Astrocyte (in vitro differentiated cells and primary cell): Measurements from ENCODE around the gene LHPP.

Experiments used
- EZH2 ChIP-seq: IDR thresholded peaks from 2 replicates; pipeline ENCODE4 v1.6.1; 2012; ENCODE audit warnings: mild to moderate bottlenecking, low read length, inconsistent platforms; ENCODE audit not compliant: insufficient read depth
- TF ChIP-seq, protein P1 (sequence below): IDR thresholded peaks from 2 replicates; pipeline ENCODE4 v1.5.1; 2011; ENCODE audit warnings: low read depth, mild to moderate bottlenecking, inconsistent platforms, low read length, moderate library complexity; ENCODE audit not compliant: insufficient read depth

DNA sequence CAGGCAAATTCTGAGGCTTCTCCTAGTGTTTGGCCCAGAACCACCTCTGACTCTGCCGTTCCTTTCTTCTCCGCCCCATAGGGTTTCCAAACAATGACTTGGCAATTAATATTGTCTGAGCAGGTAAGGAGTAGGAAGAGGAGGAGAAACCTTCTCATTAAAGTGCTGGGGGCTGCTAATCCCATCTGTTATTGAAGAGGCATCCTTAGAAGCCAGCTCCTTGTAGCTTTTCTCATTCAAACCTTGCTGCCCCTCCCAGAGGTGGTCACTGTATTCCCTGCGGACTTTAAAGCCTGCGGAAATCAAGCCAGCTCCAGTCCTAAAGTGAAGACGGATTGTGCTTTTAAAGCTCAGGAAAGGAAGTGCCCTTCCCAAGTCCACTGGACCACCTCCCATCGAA, 10.3 kb upstream of the LHPP start:
- TF ChIP-seq, protein P1, sequence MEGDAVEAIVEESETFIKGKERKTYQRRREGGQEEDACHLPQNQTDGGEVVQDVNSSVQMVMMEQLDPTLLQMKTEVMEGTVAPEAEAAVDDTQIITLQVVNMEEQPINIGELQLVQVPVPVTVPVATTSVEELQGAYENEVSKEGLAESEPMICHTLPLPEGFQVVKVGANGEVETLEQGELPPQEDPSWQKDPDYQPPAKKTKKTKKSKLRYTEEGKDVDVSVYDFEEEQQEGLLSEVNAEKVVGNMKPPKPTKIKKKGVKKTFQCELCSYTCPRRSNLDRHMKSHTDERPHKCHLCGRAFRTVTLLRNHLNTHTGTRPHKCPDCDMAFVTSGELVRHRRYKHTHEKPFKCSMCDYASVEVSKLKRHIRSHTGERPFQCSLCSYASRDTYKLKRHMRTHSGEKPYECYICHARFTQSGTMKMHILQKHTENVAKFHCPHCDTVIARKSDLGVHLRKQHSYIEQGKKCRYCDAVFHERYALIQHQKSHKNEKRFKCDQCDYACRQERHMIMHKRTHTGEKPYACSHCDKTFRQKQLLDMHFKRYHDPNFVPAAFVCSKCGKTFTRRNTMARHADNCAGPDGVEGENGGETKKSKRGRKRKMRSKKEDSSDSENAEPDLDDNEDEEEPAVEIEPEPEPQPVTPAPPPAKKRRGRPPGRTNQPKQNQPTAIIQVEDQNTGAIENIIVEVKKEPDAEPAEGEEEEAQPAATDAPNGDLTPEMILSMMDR = no peak
- TF ChIP-seq EZH2 = peak; percentile 19
